Spleen (tissue), 11 donors: ENCODE measurements around the gene TMEM220. TPM values are rescaled to one million over a fixed set of nuclear protein-coding genes. Genes with fewer than 3 reads are reported as not detected.

Experiments used
- DNase-seq: peaks from one replicate; pipeline ENCODE4 v3.0.0-alpha.2; 2020
- H3K27ac ChIP-seq, 8 donors: fragments of 200-600 bp; sonication (generic) in 7 of 8; 1 replicate in 4 of 8; 2 replicates in 4 of 8; pipeline versions ENCODE4 v1.5.0 to v1.8.0; 2016 to 2021; ENCODE audit warnings: inconsistent platforms in 4 of 8, mild to moderate bottlenecking in 4 of 8, moderate library complexity in 1 of 8
- H3K27me3 ChIP-seq, 7 donors: fragments of 200-600 bp; sonication (generic) in 6 of 7; replicated peaks in 1 of 7; 1 replicate in 4 of 7; 2 replicates in 3 of 7; pipeline versions ENCODE4 v1.5.0 to v1.8.0; 2016 to 2021; ENCODE audit warnings: inconsistent platforms in 3 of 7, mild to moderate bottlenecking in 1 of 7
- H3K36me3 ChIP-seq, 6 donors: fragments of 200-600 bp; sonication (generic) in 5 of 6; 1 replicate in 4 of 6; 2 replicates in 2 of 6; pipeline versions ENCODE4 v1.5.0 to v1.8.0; 2016 to 2021; ENCODE audit warnings: inconsistent platforms in 2 of 6
- H3K4me1 ChIP-seq, 6 donors: fragments of 200-600 bp; sonication (generic) in 5 of 6; 1 replicate in 3 of 6; 2 replicates in 3 of 6; pipeline versions ENCODE4 v1.5.0 to v1.8.0; 2016 to 2021; ENCODE audit warnings: inconsistent platforms in 3 of 6
- H3K4me3 ChIP-seq, 8 donors: fragments of 200-600 bp; sonication (generic) in 7 of 8; 1 replicate in 4 of 8; 2 replicates in 4 of 8; pipeline versions ENCODE4 v1.5.0 to v1.8.0; 2016 to 2021; ENCODE audit warnings: inconsistent platforms in 4 of 8, mild to moderate bottlenecking in 4 of 8, moderate library complexity in 2 of 8
- H3K9me3 ChIP-seq, 8 donors: fragments of 200-600 bp; sonication (generic) in 7 of 8; 1 replicate in 4 of 8; 2 replicates in 4 of 8; pipeline versions ENCODE4 v1.5.0 to v1.8.0; 2016 to 2021; ENCODE audit warnings: inconsistent platforms in 4 of 8
- CTCF ChIP-seq, 11 experiments: fragments of 200-600 bp in 7 of 11; fragments of 450-650 bp in 4 of 11; sonication (generic) in 4 of 11; IDR thresholded peaks in 8 of 11; conservative IDR thresholded peaks in 3 of 11; 1 replicate in 7 of 11; 2 replicates in 4 of 11; pipeline versions ENCODE4 v1.4.0 to v1.8.0; 2016 to 2021; ENCODE audit warnings: antibody characterized with exemption in 11 of 11, inconsistent platforms in 4 of 11, mild to moderate bottlenecking in 1 of 11
- POLR2A ChIP-seq, 3 donors: fragments of 450-650 bp; IDR thresholded peaks; one replicate each; pipeline ENCODE4 v1.5.1; 2017; ENCODE audit warnings: antibody characterized with exemption in 3 of 3, mild to moderate bottlenecking in 1 of 3
- POLR2AphosphoS5 ChIP-seq, 3 donors: sonication (generic); formaldehyde crosslinking; IDR thresholded peaks; one replicate each; pipeline ENCODE4 v1.5.1; 2017; ENCODE audit warnings: antibody characterized with exemption in 3 of 3
- WGBS, 5 donors: extraction: QIAGEN DNeasy Blood & Tissue Kit in 3 of 5; methylation state at CpG; one replicate each; pipeline versions ENCODE4 v1.1.5 to v1.1.7; 2013 to 2018; 5-methylcytosine and 5-hydroxymethylcytosine counted together
- intact Hi-C: fragments of 100-400 bp; cut with DNase I; formaldehyde crosslinking; loops from one replicate; pipeline ENCODE4 v1.15.0; 2023; ENCODE audit warnings: low total_unique reads
- polyA plus RNA-seq, 3 donors: library from polyadenylated mRNA; stranded (reverse); fragments of 200-250 nt; gene quantifications; one replicate each; pipeline ENCODE4 v1.2.1, GENCODE V29; 2013
- total RNA-seq, 7 donors: library from RNA; depleted of rRNA in 3 of 7; stranded (reverse); fragments of >200 nt in 3 of 7; fragmentation: NEBNext Ultra II Directional in 4 of 7; extraction: Animal tissue kit (Norgen Biotek cat#: 25700) in 4 of 7; gene quantifications; one replicate each; pipeline versions ENCODE4 v1.1.0 to v1.2.1, GENCODE V29; 2016 to 2021
- donor health status: healthy with polysubstance abuse.
- donor health status: DM: no; HTN: no; CAD: no; lungs with moderate emphysema.
- donor health status: DM: no; HTN: no; CAD: no.
- donor health status: Bipolar disorder and iron deficiency.
- donor health status: healthy.
- donor health status: DM: no; HTN: no; CAD: no.
- donor health status: DM: yes; HTN: yes; CAD: no.

The TMEM220 gene
- total and polyA plus RNA-seq, 10 donors: 3.6 to 12.1 (median 5.4) TPM

- Histone ChIP-seq H3K27ac (no peak overlapping the region), H3K36me3 (no peaks in the 10 kb centered on the region), H3K27me3 (no peaks in the 10 kb centered on the region), H3K4me1 (peaks cover 0 to 14% (median 0%) of the 10 kb centered on the region in 6 donors), H3K4me3 (no peak overlapping the region), H3K9me3 (no peaks in the 10 kb centered on the region)
- no peak for TF ChIP-seq POLR2AphosphoS5 (IDR thresholded peaks at IDR 0.05)
- no peak for TF ChIP-seq CTCF (IDR thresholded peaks at IDR 0.05 in 8 of 11, conservative IDR thresholded peaks at IDR 0.05 in 3 of 11)
- no peak for TF ChIP-seq POLR2A (IDR thresholded peaks at IDR 0.05)
- WGBS, 5 donors: 89 to 93% (median 90%) methylated on average over 10 of the region's 10 CpGs
- intact Hi-C loops: no loop called here
- DNase-seq: no peak
These were observed 11.8 kb upstream of the TMEM220 start for GRCh38 chr17:10741416-10742135.

GRCh38 chr17:10739386-10739785 lies 9.6 kb upstream of the TMEM220 start:
- Histone ChIP-seq H3K4me1 (peaks cover 0 to 11% (median 0%) of the 10 kb centered on the region in 6 donors), H3K36me3 (no peaks in the 10 kb centered on the region), H3K4me3 (no peak overlapping the region), H3K27ac (no peak overlapping the region), H3K27me3 (no peaks in the 10 kb centered on the region), H3K9me3 (no peaks in the 10 kb centered on the region)
- WGBS, 5 donors: 82 to 96% (median 86%) methylated on average over 5 of the region's 5 CpGs
- intact Hi-C loops: no loop called here
- DNase-seq: no peak
- TF ChIP-seq CTCF (IDR thresholded peaks at IDR 0.05 in 8 of 11, conservative IDR thresholded peaks at IDR 0.05 in 3 of 11): no peak
- no peak for TF ChIP-seq POLR2A (IDR thresholded peaks at IDR 0.05)
- no peak for TF ChIP-seq POLR2AphosphoS5 (IDR thresholded peaks at IDR 0.05)

- Histone ChIP-seq H3K4me1 (peaks cover 0 to 8% (median 0%) of the 10 kb centered on the region in 6 donors), H3K27ac (no peak overlapping the region), H3K4me3 (no peak overlapping the region), H3K36me3 (no peaks in the 10 kb centered on the region), H3K9me3 (no peaks in the 10 kb centered on the region), H3K27me3 (no peaks in the 10 kb centered on the region)
- DNase-seq: no peak
- intact Hi-C loops: no loop called here
- 63 to 73% (median 70%) methylated on average over 5 of the region's 5 CpGs for WGBS, 5 donors
- no peak for TF ChIP-seq POLR2AphosphoS5 (IDR thresholded peaks at IDR 0.05)
- TF ChIP-seq CTCF (IDR thresholded peaks at IDR 0.05 in 8 of 11, conservative IDR thresholded peaks at IDR 0.05 in 3 of 11): no peak
- no peak for TF ChIP-seq POLR2A (IDR thresholded peaks at IDR 0.05)
These were observed 8.9 kb upstream of the TMEM220 start for GRCh38 chr17:10738521-10739258.

GRCh38 chr17:10737736-10738135 lies 7.9 kb upstream of the TMEM220 start:
- Histone ChIP-seq H3K4me3 (no peak overlapping the region), H3K27me3 (no peaks in the 10 kb centered on the region), H3K4me1 (peaks cover 0 to 8% (median 0%) of the 10 kb centered on the region in 6 donors), H3K27ac (no peak overlapping the region), H3K9me3 (no peaks in the 10 kb centered on the region), H3K36me3 (no peaks in the 10 kb centered on the region)
- intact Hi-C loops: loop anchor here (2.0 kb wide), 1 partner anchor 107 kb away; no protein-coding TSS in a partner anchor
- TF ChIP-seq POLR2A (IDR thresholded peaks at IDR 0.05) (no peak), CTCF (IDR thresholded peaks at IDR 0.05 in 8 of 11, conservative IDR thresholded peaks at IDR 0.05 in 3 of 11) (no peak), POLR2AphosphoS5 (IDR thresholded peaks at IDR 0.05) (no peak)
- 78 to 94% (median 90%) methylated on average over 3 of the region's 3 CpGs for WGBS, 5 donors
- DNase-seq: no peak
